GM23338 (cell line): ENCODE data around the gene TEKT5. TPM values are rescaled to one million over a fixed set of nuclear protein-coding genes. Genes with fewer than 3 reads are reported as not detected.

Source experiments
- ATAC-seq: fragments of 200-7000 bp; cut with Tn5 transposase; 3 replicates; pipeline ENCODE4 v1.9.1; 2020
- DNase-seq: peaks from one replicate; pipeline ENCODE4 v3.0.0-alpha.2; 2015; ENCODE audit warnings: low spot score
- H2AFZ ChIP-seq: fragments of 200-600 bp; sonication (generic); 2 replicates; pipeline ENCODE4 v1.8.0; 2016; ENCODE audit warnings: antibody characterized with exemption, mild to moderate bottlenecking, moderate library complexity
- H3F3A ChIP-seq: fragments of 200-600 bp; sonication (generic); replicated peaks from 2 replicates; pipeline ENCODE4 v1.8.0; 2017; ENCODE audit warnings: antibody characterized with exemption, mixed run types, low read depth
- H3K27ac ChIP-seq: fragments of 200-600 bp; sonication (generic); 2 replicates; pipeline ENCODE4 v1.6.1; 2016; ENCODE audit warnings: low read depth
- H3K27me3 ChIP-seq: fragments of 200-600 bp; sonication (generic); 2 replicates; pipeline ENCODE4 v1.8.0; 2016; ENCODE audit warnings: mild to moderate bottlenecking, mixed run types, moderate library complexity; ENCODE audit not compliant: insufficient read depth
- H3K36me3 ChIP-seq: fragments of 200-600 bp; sonication (generic); 2 replicates; pipeline ENCODE4 v1.8.0; 2016; ENCODE audit warnings: mild to moderate bottlenecking; ENCODE audit not compliant: insufficient read depth
- H3K4me1 ChIP-seq: fragments of 200-600 bp; sonication (generic); 2 replicates; pipeline ENCODE4 v1.8.0; 2016; ENCODE audit warnings: mild to moderate bottlenecking, moderate library complexity; ENCODE audit not compliant: insufficient read depth
- H3K4me2 ChIP-seq: fragments of 200-600 bp; sonication (generic); 2 replicates; pipeline ENCODE4 v1.7.1; 2017; ENCODE audit warnings: mixed run types
- H3K4me3 ChIP-seq: fragments of 200-600 bp; sonication (generic); 2 replicates; pipeline ENCODE4 v1.6.1; 2016; ENCODE audit warnings: mixed run types
- H3K79me2 ChIP-seq: fragments of 200-600 bp; sonication (generic); replicated peaks from 2 replicates; pipeline ENCODE4 v1.8.0; 2017; ENCODE audit warnings: mild to moderate bottlenecking; ENCODE audit not compliant: insufficient read depth
- H3K9me2 ChIP-seq: fragments of 200-600 bp; sonication (generic); 2 replicates; pipeline ENCODE4 v1.8.0; 2017; ENCODE audit not compliant: insufficient read depth
- H4K20me1 ChIP-seq: fragments of 200-600 bp; sonication (generic); replicated peaks from 2 replicates; pipeline ENCODE4 v1.8.0; 2017; ENCODE audit warnings: mild to moderate bottlenecking; ENCODE audit not compliant: insufficient read depth
- H3K27ac Mint-ChIP-seq: 2 replicates; pipeline ENCODE4 v1.8.0; 2020; ENCODE audit warnings: inconsistent platforms, mild to moderate bottlenecking, moderate library complexity, mixed read lengths
- H3K27me3 Mint-ChIP-seq: 3 replicates; pipeline ENCODE4 v1.8.0; 2022; ENCODE audit warnings: low read depth, mild to moderate bottlenecking, moderate library complexity, mixed read lengths, inconsistent platforms; ENCODE audit not compliant: insufficient read depth, poor library complexity
- H3K36me3 Mint-ChIP-seq: 3 replicates; pipeline ENCODE4 v1.8.0; 2021; ENCODE audit warnings: low read depth, mild to moderate bottlenecking, inconsistent platforms, moderate library complexity, mixed read lengths
- H3K4me1 Mint-ChIP-seq: 3 replicates; pipeline ENCODE4 v1.8.0; 2020; ENCODE audit warnings: mild to moderate bottlenecking, inconsistent platforms, mixed read lengths
- H3K4me3 Mint-ChIP-seq: 3 replicates; pipeline ENCODE4 v1.8.0; 2021; ENCODE audit warnings: moderate library complexity, mild to moderate bottlenecking, inconsistent platforms, mixed read lengths
- H3K9me3 Mint-ChIP-seq: 3 replicates; pipeline ENCODE4 v1.8.0; 2020; ENCODE audit warnings: moderate library complexity, mild to moderate bottlenecking, inconsistent platforms, mixed read lengths
- CREB1 ChIP-seq: fragments of 250-450 bp; sonication (Bioruptor Pico); IDR thresholded peaks from 2 replicates; pipeline ENCODE4 v1.5.0; 2020; ENCODE audit warnings: low read depth, mild to moderate bottlenecking, moderate library complexity
- CTCF ChIP-seq, 2 experiments: fragments of 200-600 bp in 1 of 2; sonication (generic) in 1 of 2; conservative IDR thresholded peaks; 2 replicates each; pipeline versions ENCODE4 v1.5.1 to v1.6.1; 2016 to 2017; ENCODE audit warnings: antibody characterized with exemption in 2 of 2, low read depth in 2 of 2, mild to moderate bottlenecking in 2 of 2, moderate library complexity in 1 of 2
- EZH2 ChIP-seq: fragments of 200-600 bp; sonication (generic); IDR thresholded peaks from one replicate; pipeline ENCODE4 v1.8.0; 2017; ENCODE audit warnings: antibody characterized with exemption, mild to moderate bottlenecking, low read depth; ENCODE audit not compliant: unreplicated experiment
- EZH2phosphoT487 ChIP-seq: fragments of 200-600 bp; sonication (generic); IDR thresholded peaks from one replicate; pipeline ENCODE4 v1.8.1; 2018; ENCODE audit warnings: antibody characterized with exemption; ENCODE audit not compliant: unreplicated experiment
- JUNB ChIP-seq: IDR thresholded peaks from one replicate; pipeline ENCODE4 v1.6.1; 2016; ENCODE audit warnings: antibody characterized with exemption; ENCODE audit not compliant: unreplicated experiment
- NANOG ChIP-seq: IDR thresholded peaks from 2 replicates; pipeline ENCODE4 v1.6.1; 2016; ENCODE audit warnings: antibody characterized with exemption, borderline replicate concordance
- REST ChIP-seq: IDR thresholded peaks from one replicate; pipeline ENCODE4 v1.6.1; 2018; ENCODE audit warnings: antibody characterized with exemption; ENCODE audit not compliant: unreplicated experiment
- STAT1 ChIP-seq: IDR thresholded peaks from one replicate; pipeline ENCODE4 v1.6.1; 2016; ENCODE audit warnings: antibody characterized with exemption; ENCODE audit not compliant: unreplicated experiment
- ZNF114 ChIP-seq: fragments of 250-450 bp; sonication (Bioruptor Pico); IDR thresholded peaks from 2 replicates; pipeline ENCODE4 v1.5.0; 2020; ENCODE audit warnings: mild to moderate bottlenecking, moderate library complexity
- polyA plus RNA-seq: library from polyadenylated mRNA; unstranded; fragments of >200 nt; fragmentation: Nextera tagmentation; extraction: Ambion mirVana; gene quantifications from 2 replicates; pipeline ENCODE4 v1.2.1, GENCODE V29; 2016
- total RNA-seq: library from RNA; depleted of rRNA; stranded (reverse); fragments of >200 nt; shearing (Covaris generic); gene quantifications from 2 replicates; pipeline ENCODE4 v1.2.3, GENCODE V29; 2014

TEKT5 gene
- total and polyA plus RNA-seq, 2 experiments from 2014 or later = 0.52 TPM; not detected in 1

GRCh38 chr16:10694306-10694705, 424 bp downstream of the TEKT5 start:
- Histone ChIP-seq H3K27me3 (no peaks in the 10 kb centered on the region), H3F3A (no peaks in the 10 kb centered on the region), H3K9me2 (no peaks in the 10 kb centered on the region; the same call in 1 of the 2 replicates), H3K27ac (no peak overlapping the region), H3K36me3 (no peaks in the 10 kb centered on the region), H3K4me3 (no peak overlapping the region), H3K4me1 (no peaks in the 10 kb centered on the region), H4K20me1 (no peaks in the 10 kb centered on the region), H3K4me2 (no peak overlapping the region), H3K79me2 (no peaks in the 10 kb centered on the region), H2AFZ (no peak overlapping the region)
- DNase-seq (no peak), ATAC-seq (no peak)
- Mint-ChIP-seq H3K4me1 (no peaks in the 10 kb centered on the region; the same call in 2 of the 3 replicates), H3K9me3 (peaks cover 11% of the 10 kb centered on the region; the same call in 2 of the 3 replicates), H3K27ac (no peak overlapping the region), H3K27me3 (no peaks in the 10 kb centered on the region), H3K4me3 (no peak overlapping the region), H3K36me3 (no peaks in the 10 kb centered on the region; the same call in 2 of the 3 replicates)
- no peak for TF ChIP-seq ZNF114 (CRISPR knock-in tag)
- TF ChIP-seq CTCF (conservative IDR thresholded peaks at IDR 0.05; ENCODE audit: low read depth in 2 of 2) = no peak
- TF ChIP-seq EZH2phosphoT487 = no peak
- no peak for TF ChIP-seq CREB1 (CRISPR knock-in tag)
- no peak for TF ChIP-seq REST

- H3K9me3 Mint-ChIP-seq = peaks cover 11% of the 10 kb centered on the region; the same call in 2 of the 3 replicates
- H3K4me3 Mint-ChIP-seq = no peak overlapping the region
- no peaks in the 10 kb centered on the region; the same call in 2 of the 3 replicates for H3K36me3 Mint-ChIP-seq
- no peaks in the 10 kb centered on the region; the same call in 2 of the 3 replicates for H3K4me1 Mint-ChIP-seq
- ATAC-seq (no peak), DNase-seq (no peak)
- Histone ChIP-seq H3K79me2 (no peaks in the 10 kb centered on the region), H3K4me2 (no peak overlapping the region), H4K20me1 (no peaks in the 10 kb centered on the region), H2AFZ (no peak overlapping the region), H3K4me3 (no peak overlapping the region), H3K27ac (no peak overlapping the region), H3K4me1 (no peaks in the 10 kb centered on the region), H3K27me3 (no peaks in the 10 kb centered on the region), H3F3A (no peaks in the 10 kb centered on the region), H3K36me3 (no peaks in the 10 kb centered on the region), H3K9me2 (no peaks in the 10 kb centered on the region; the same call in 1 of the 2 replicates)
- peaks cover 3% of the 10 kb centered on the region for H3K27me3 Mint-ChIP-seq
- H3K27ac Mint-ChIP-seq = no peak overlapping the region
- TF ChIP-seq NANOG = no peak
- TF ChIP-seq STAT1 = no peak
- TF ChIP-seq JUNB = no peak
- no peak for TF ChIP-seq EZH2
- no peak for TF ChIP-seq CTCF (conservative IDR thresholded peaks at IDR 0.05; ENCODE audit: low read depth in 2 of 2)
Measured at GRCh38 chr16:10693889-10694288, 841 bp downstream of the TEKT5 start.
